OCI-LY1 (cell line): Measurements from ENCODE around the gene FYCO1.

ENCODE experiments used
- CTCF ChIP-seq: fragments of 200-600 bp; sonication (generic), shearing (Covaris generic); IDR thresholded peaks from 2 replicates; pipeline ENCODE4 v1.5.1; 2017; ENCODE audit warnings: mild to moderate bottlenecking, antibody characterized with exemption, low read length, moderate library complexity, mixed read lengths
- EZH2 ChIP-seq: fragments of 200-600 bp; sonication (generic), shearing (Covaris generic); IDR thresholded peaks from 2 replicates; pipeline ENCODE4 v1.8.0; 2017; ENCODE audit warnings: borderline replicate concordance, mixed run types, mild to moderate bottlenecking, antibody characterized with exemption, low read length, moderate library complexity, mixed read lengths

GRCh38 chr3:45896956-45897355 is 98.7 kb downstream of the FYCO1 start:
- TF ChIP-seq CTCF (no peak), EZH2 (no peak)
